ENCODE measurements around the gene TAOK1. TPM values are rescaled to one million over a fixed set of nuclear protein-coding genes. Genes with fewer than 3 reads are reported as not detected.
A peak's percentile ranks its signal among the peaks of the same experiment; 100 is the strongest.

The TAOK1 gene
- total and polyA plus RNA-seq, 2 experiments from 2014 or later: 5.8 to 43.1 TPM

- Histone ChIP-seq H3K9me3 (ENCODE audit: low read depth) (no peaks in the 10 kb centered on the region), H3K27ac (no peak overlapping the region), H3K27me3 (no peaks in the 10 kb centered on the region), H3K36me3 (peaks cover 10% of the 10 kb centered on the region), H3K4me3 (no peak overlapping the region), H3K4me1 (ENCODE audit: low read depth) (peaks cover 8% of the 10 kb centered on the region)
- DNase-seq (ENCODE audit: low read depth in 1 of 2, low spot score in 1 of 2): no peak
- no peak for TF ChIP-seq CTCF (IDR thresholded peaks at IDR 0.05; ENCODE audit: low read depth, low read length)
Measured at GRCh38 chr17:29576214-29577000, 186.2 kb downstream of the TAOK1 start.

- no peak for TF ChIP-seq CTCF (IDR thresholded peaks at IDR 0.05; ENCODE audit: low read depth, low read length)
- no peak for DNase-seq (ENCODE audit: low read depth in 1 of 2, low spot score in 1 of 2)
Measured at GRCh38 chr17:29577001-29577370, 186.8 kb downstream of the TAOK1 start.

GRCh38 chr17:29577385-29578211 is 187.4 kb downstream of the TAOK1 start:
- H3K4me3 ChIP-seq: no peak overlapping the region
- no peak for TF ChIP-seq CTCF (IDR thresholded peaks at IDR 0.05; ENCODE audit: low read depth, low read length)
- no peaks in the 10 kb centered on the region for H3K9me3 ChIP-seq (ENCODE audit: low read depth)
- H3K36me3 ChIP-seq: peaks cover 10% of the 10 kb centered on the region
- DNase-seq (ENCODE audit: low read depth in 1 of 2, low spot score in 1 of 2): peak in 1 of 2 donors; percentile 71
- H3K4me1 ChIP-seq (ENCODE audit: low read depth): peaks cover 5% of the 10 kb centered on the region
- no peak overlapping the region for H3K27ac ChIP-seq
- H3K27me3 ChIP-seq: no peaks in the 10 kb centered on the region

More at GRCh38 chr17:29577001-29577370, 186.8 kb downstream of the TAOK1 start:
- H3K36me3 ChIP-seq: peaks cover 10% of the 10 kb centered on the region
- H3K27me3 ChIP-seq: no peaks in the 10 kb centered on the region
- peaks cover 8% of the 10 kb centered on the region for H3K4me1 ChIP-seq (ENCODE audit: low read depth)
- no peaks in the 10 kb centered on the region for H3K9me3 ChIP-seq (ENCODE audit: low read depth)
- H3K27ac ChIP-seq: no peak overlapping the region
- no peak overlapping the region for H3K4me3 ChIP-seq

- no peaks in the 10 kb centered on the region for H3K9me3 ChIP-seq (ENCODE audit: low read depth)
- H3K27me3 ChIP-seq: no peaks in the 10 kb centered on the region
- H3K27ac ChIP-seq: no peak overlapping the region
- no peaks in the 10 kb centered on the region for H3K4me1 ChIP-seq (ENCODE audit: low read depth)
- no peak for TF ChIP-seq CTCF (IDR thresholded peaks at IDR 0.05; ENCODE audit: low read depth, low read length)
- no peak overlapping the region for H3K4me3 ChIP-seq
- no peak for DNase-seq (ENCODE audit: low read depth in 1 of 2, low spot score in 1 of 2)
- peaks cover 6% of the 10 kb centered on the region for H3K36me3 ChIP-seq
Measured at GRCh38 chr17:29578626-29579485, 188.7 kb downstream of the TAOK1 start.

All from cardiac muscle cell (in vitro differentiated cells and primary cell).